HepG2 (cell line): ENCODE results near the gene ACADS.

ENCODE experiments used
- MXI1 ChIP-seq: IDR thresholded peaks from 3 replicates; pipeline ENCODE4 v1.6.1; 2012; ENCODE audit warnings: low read depth, low read length, inconsistent platforms, borderline replicate concordance
- POLR2A ChIP-seq, 2 experiments: IDR thresholded peaks; 2 replicates each; pipeline ENCODE4 v1.6.1; 2011; ENCODE audit warnings: low read depth in 2 of 2, low read length in 2 of 2, mild to moderate bottlenecking in 1 of 2, moderate library complexity in 1 of 2; ENCODE audit not compliant: insufficient read depth in 1 of 2
- REST ChIP-seq, 2 experiments: IDR thresholded peaks; 2 replicates each; pipeline ENCODE4 v1.6.1; 2011 to 2012; ENCODE audit warnings: low read length in 2 of 2, borderline replicate concordance in 1 of 2, low read depth in 1 of 2, mild to moderate bottlenecking in 1 of 2, moderate library complexity in 1 of 2
- SP4 ChIP-seq: sonication (generic); formaldehyde crosslinking; IDR thresholded peaks from 2 replicates; pipeline ENCODE4 v1.8.1; 2023; ENCODE audit warnings: mild to moderate bottlenecking, missing genetic modification reagents
- ZBTB33 ChIP-seq: sonication (generic); formaldehyde crosslinking; IDR thresholded peaks from 2 replicates; pipeline ENCODE4 v1.4.0; 2020; ENCODE audit warnings: missing genetic modification reagents

GRCh38 chr12:120719072-120719471 is 6.6 kb upstream of the ACADS start:
- TF ChIP-seq REST (IDR thresholded peaks at IDR 0.05; ENCODE audit: borderline replicate concordance in 1 of 2, low read depth in 1 of 2, low read length in 2 of 2) (no peak), ZBTB33 (CRISPR knock-in tag) (no peak), POLR2A (IDR thresholded peaks at IDR 0.05; ENCODE audit: insufficient read depth in 1 of 2, low read depth in 2 of 2, low read length in 2 of 2) (no peak), SP4 (CRISPR knock-in tag) (no peak), MXI1 (no peak)
